HEK293 (cell line): ENCODE results near the gene CARNS1.

Experiments used
- HOXA7 ChIP-seq: sonication (generic); formaldehyde crosslinking; IDR thresholded peaks from 2 replicates; pipeline ENCODE4 v1.8.1; 2022; ENCODE audit warnings: missing genetic modification reagents, borderline replicate concordance
- KLF7 ChIP-seq: fragments of 450-650 bp; formaldehyde crosslinking; IDR thresholded peaks from 2 replicates; pipeline ENCODE4 v1.5.1; 2016; ENCODE audit warnings: missing biosample characterization, missing genetic modification characterization, borderline replicate concordance
- PRDM1 ChIP-seq: fragments of 450-650 bp; formaldehyde crosslinking; IDR thresholded peaks from 2 replicates; pipeline ENCODE4; 2016; ENCODE audit warnings: missing biosample characterization, missing genetic modification characterization
- REST ChIP-seq: fragments of 450-650 bp; formaldehyde crosslinking; IDR thresholded peaks from 2 replicates; pipeline ENCODE4 v1.5.1; 2016; ENCODE audit warnings: missing biosample characterization, missing genetic modification characterization
- ZBTB1 ChIP-seq: fragments of 450-650 bp; formaldehyde crosslinking; IDR thresholded peaks from 2 replicates; pipeline ENCODE4 v1.5.1; 2016; ENCODE audit warnings: missing biosample characterization, missing genetic modification characterization
- ZBTB7A ChIP-seq: fragments of 450-650 bp; formaldehyde crosslinking; IDR thresholded peaks from 2 replicates; pipeline ENCODE4 v1.5.1; 2016; ENCODE audit warnings: low read depth, missing biosample characterization, missing genetic modification characterization
- ZNF132 ChIP-seq: fragments of 450-650 bp; formaldehyde crosslinking; IDR thresholded peaks from 2 replicates; pipeline ENCODE4 v1.5.1; 2017; ENCODE audit warnings: missing biosample characterization, missing genetic modification characterization, borderline replicate concordance
- ZNF155 ChIP-seq: fragments of 450-650 bp; formaldehyde crosslinking; IDR thresholded peaks from 2 replicates; pipeline ENCODE4 v1.5.1; 2016; ENCODE audit warnings: missing biosample characterization, missing genetic modification characterization
- ZNF24 ChIP-seq: fragments of 450-650 bp; formaldehyde crosslinking; IDR thresholded peaks from 2 replicates; pipeline ENCODE4 v1.5.1; 2016; ENCODE audit warnings: missing biosample characterization, missing genetic modification characterization
- ZNF266 ChIP-seq: fragments of 450-650 bp; formaldehyde crosslinking; IDR thresholded peaks from 2 replicates; pipeline ENCODE4 v1.5.1; 2016; ENCODE audit warnings: missing biosample characterization, missing genetic modification characterization, low read depth
- ZNF292 ChIP-seq: fragments of 450-650 bp; formaldehyde crosslinking; IDR thresholded peaks from 2 replicates; pipeline ENCODE4 v1.5.1; 2016; ENCODE audit warnings: low read depth, missing biosample characterization, missing genetic modification characterization, borderline replicate concordance
- ZNF366 ChIP-seq: fragments of 450-650 bp; formaldehyde crosslinking; conservative IDR thresholded peaks from 2 replicates; pipeline ENCODE4 v1.5.1; 2016; ENCODE audit warnings: missing biosample characterization, missing genetic modification characterization
- TF ChIP-seq, protein P1 (sequence below): IDR thresholded peaks from 2 replicates; pipeline ENCODE4 v1.6.1; 2011; ENCODE audit warnings: mild to moderate bottlenecking, low read depth, low read length, borderline replicate concordance
- TF ChIP-seq, protein P2 (sequence below): fragments of 450-650 bp; formaldehyde crosslinking; IDR thresholded peaks from 2 replicates; pipeline ENCODE4 v1.5.1; 2016; ENCODE audit warnings: missing biosample characterization, missing genetic modification characterization

DNA sequence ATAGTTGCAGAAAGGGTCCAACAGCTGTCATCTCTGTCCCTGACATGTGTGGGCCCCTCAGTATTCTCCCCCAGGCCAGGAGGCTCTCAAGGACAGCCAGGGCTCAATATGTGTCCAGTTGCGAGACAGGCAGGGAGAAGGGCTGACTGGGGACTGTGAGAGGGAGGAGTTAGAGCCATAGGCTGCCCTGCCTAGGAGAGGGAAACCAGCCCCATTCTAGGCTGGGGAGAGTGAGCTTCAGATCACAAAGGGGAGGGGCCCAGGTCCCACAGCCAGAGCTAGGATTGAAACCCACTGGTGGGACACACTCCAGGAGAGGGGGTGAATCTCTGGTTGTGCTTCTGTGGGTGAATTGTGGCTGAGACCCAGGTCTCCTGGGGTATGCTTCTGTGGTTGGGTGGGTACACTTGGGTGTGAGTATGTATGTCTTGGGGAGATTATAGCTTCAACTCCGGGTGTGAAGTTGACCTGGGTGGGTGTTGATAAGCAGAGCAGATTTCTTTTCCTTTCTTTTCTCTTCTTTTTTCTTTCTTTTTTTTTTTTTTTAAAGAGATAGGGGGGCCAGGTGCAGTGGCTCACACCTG is 2.1 kb upstream of the CARNS1 start:
- no peak for TF ChIP-seq ZNF132
- no peak for TF ChIP-seq ZNF266 (tag by site-specific recombination)
- no peak for TF ChIP-seq ZNF292 (tag by site-specific recombination)
- no peak for TF ChIP-seq ZNF155 (tag by site-specific recombination)
- TF ChIP-seq ZBTB1: no peak
- TF ChIP-seq, protein P1, sequence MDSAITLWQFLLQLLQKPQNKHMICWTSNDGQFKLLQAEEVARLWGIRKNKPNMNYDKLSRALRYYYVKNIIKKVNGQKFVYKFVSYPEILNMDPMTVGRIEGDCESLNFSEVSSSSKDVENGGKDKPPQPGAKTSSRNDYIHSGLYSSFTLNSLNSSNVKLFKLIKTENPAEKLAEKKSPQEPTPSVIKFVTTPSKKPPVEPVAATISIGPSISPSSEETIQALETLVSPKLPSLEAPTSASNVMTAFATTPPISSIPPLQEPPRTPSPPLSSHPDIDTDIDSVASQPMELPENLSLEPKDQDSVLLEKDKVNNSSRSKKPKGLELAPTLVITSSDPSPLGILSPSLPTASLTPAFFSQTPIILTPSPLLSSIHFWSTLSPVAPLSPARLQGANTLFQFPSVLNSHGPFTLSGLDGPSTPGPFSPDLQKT: no peak
- no peak for TF ChIP-seq REST (tag by site-specific recombination)
- no peak for TF ChIP-seq HOXA7 (CRISPR knock-in tag)
- no peak for TF ChIP-seq ZBTB7A
- TF ChIP-seq, protein P2, sequence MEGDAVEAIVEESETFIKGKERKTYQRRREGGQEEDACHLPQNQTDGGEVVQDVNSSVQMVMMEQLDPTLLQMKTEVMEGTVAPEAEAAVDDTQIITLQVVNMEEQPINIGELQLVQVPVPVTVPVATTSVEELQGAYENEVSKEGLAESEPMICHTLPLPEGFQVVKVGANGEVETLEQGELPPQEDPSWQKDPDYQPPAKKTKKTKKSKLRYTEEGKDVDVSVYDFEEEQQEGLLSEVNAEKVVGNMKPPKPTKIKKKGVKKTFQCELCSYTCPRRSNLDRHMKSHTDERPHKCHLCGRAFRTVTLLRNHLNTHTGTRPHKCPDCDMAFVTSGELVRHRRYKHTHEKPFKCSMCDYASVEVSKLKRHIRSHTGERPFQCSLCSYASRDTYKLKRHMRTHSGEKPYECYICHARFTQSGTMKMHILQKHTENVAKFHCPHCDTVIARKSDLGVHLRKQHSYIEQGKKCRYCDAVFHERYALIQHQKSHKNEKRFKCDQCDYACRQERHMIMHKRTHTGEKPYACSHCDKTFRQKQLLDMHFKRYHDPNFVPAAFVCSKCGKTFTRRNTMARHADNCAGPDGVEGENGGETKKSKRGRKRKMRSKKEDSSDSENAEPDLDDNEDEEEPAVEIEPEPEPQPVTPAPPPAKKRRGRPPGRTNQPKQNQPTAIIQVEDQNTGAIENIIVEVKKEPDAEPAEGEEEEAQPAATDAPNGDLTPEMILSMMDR: no peak
- TF ChIP-seq ZNF366: no peak
- no peak for TF ChIP-seq ZNF24
- TF ChIP-seq KLF7 (tag by site-specific recombination): no peak
- no peak for TF ChIP-seq PRDM1 (tag by site-specific recombination)
